Neural progenitor cell (in vitro differentiated cells): ENCODE results near the gene SOX10. TPM values are rescaled to one million over a fixed set of nuclear protein-coding genes. Genes with fewer than 3 reads are reported as not detected.

Experiments used
- DNase-seq: peaks from one replicate; pipeline ENCODE4 v3.0.0-alpha.2; 2016; ENCODE audit warnings: low spot score
- H2AFZ ChIP-seq: fragments of 200-600 bp; sonication (generic); replicated peaks from 2 replicates; pipeline ENCODE4 v1.6.1; 2016; ENCODE audit warnings: antibody characterized with exemption
- H3F3A ChIP-seq: fragments of 200-600 bp; sonication (generic); 2 replicates; pipeline ENCODE4 v1.6.1; 2016; ENCODE audit warnings: antibody characterized with exemption, low read depth
- H3K27ac ChIP-seq: fragments of 200-600 bp; sonication (generic); 2 replicates; pipeline ENCODE4 v1.5.1; 2016; ENCODE audit warnings: mild to moderate bottlenecking
- H3K27me3 ChIP-seq: fragments of 200-600 bp; sonication (generic); 2 replicates; pipeline ENCODE4 v1.6.1; 2016; ENCODE audit warnings: mild to moderate bottlenecking, moderate library complexity
- H3K36me3 ChIP-seq: fragments of 200-600 bp; sonication (generic); 2 replicates; pipeline ENCODE4 v1.5.1; 2016
- H3K4me1 ChIP-seq: fragments of 200-600 bp; sonication (generic); 2 replicates; pipeline ENCODE4 v1.6.1; 2016; ENCODE audit warnings: mixed run types
- H3K4me2 ChIP-seq: fragments of 200-600 bp; sonication (generic); 2 replicates; pipeline ENCODE4 v1.6.1; 2016
- H3K4me3 ChIP-seq: fragments of 200-600 bp; sonication (generic); 2 replicates; pipeline ENCODE4 v1.5.1; 2016
- H3K79me2 ChIP-seq: fragments of 200-600 bp; sonication (generic); 2 replicates; pipeline ENCODE4 v1.6.1; 2016; ENCODE audit warnings: low read depth
- H3K9ac ChIP-seq: fragments of 200-600 bp; sonication (generic); 2 replicates; pipeline ENCODE4 v1.6.1; 2016
- H3K9me3 ChIP-seq: fragments of 200-600 bp; sonication (generic); 2 replicates; pipeline ENCODE4 v1.5.1; 2016; ENCODE audit warnings: low read depth
- H4K20me1 ChIP-seq: fragments of 200-600 bp; sonication (generic); 2 replicates; pipeline ENCODE4 v1.6.1; 2016; ENCODE audit warnings: low read depth
- H3K27ac Mint-ChIP-seq: 3 replicates; pipeline ENCODE4 v1.8.0; 2021; ENCODE audit warnings: mixed read lengths
- H3K27me3 Mint-ChIP-seq: 2 replicates; pipeline ENCODE4 v1.8.0; 2022; ENCODE audit warnings: low read depth, mild to moderate bottlenecking, inconsistent platforms, moderate library complexity, mixed read lengths; ENCODE audit not compliant: insufficient read depth
- H3K36me3 Mint-ChIP-seq: 3 replicates; pipeline ENCODE4 v1.8.0; 2021; ENCODE audit warnings: mixed read lengths
- H3K4me1 Mint-ChIP-seq: 3 replicates; pipeline ENCODE4 v1.8.0; 2021; ENCODE audit warnings: mixed read lengths
- H3K4me3 Mint-ChIP-seq: 3 replicates; pipeline ENCODE4 v1.8.0; 2021; ENCODE audit warnings: mild to moderate bottlenecking, moderate library complexity, mixed read lengths
- H3K9me3 Mint-ChIP-seq: 3 replicates; pipeline ENCODE4 v1.8.0; 2020; ENCODE audit warnings: mixed read lengths
- EZH2 ChIP-seq: fragments of 200-600 bp; sonication (generic); IDR thresholded peaks from 2 replicates; pipeline ENCODE4 v1.6.1; 2017; ENCODE audit warnings: antibody characterized with exemption, mild to moderate bottlenecking, moderate library complexity
- EZH2phosphoT487 ChIP-seq: fragments of 200-600 bp; sonication (generic); IDR thresholded peaks from 2 replicates; pipeline ENCODE4 v1.6.1; 2017; ENCODE audit warnings: antibody characterized with exemption
- total RNA-seq: library from RNA; depleted of rRNA; stranded (reverse); fragments of >200 nt; gene quantifications from 2 replicates; pipeline ENCODE4 v1.2.3, GENCODE V29; 2015; ENCODE audit warnings: low replicate concordance
- TF ChIP-seq, protein P1 (sequence below): fragments of 200-600 bp; sonication (generic); IDR thresholded peaks from 2 replicates; pipeline ENCODE4 v1.5.1; 2017; ENCODE audit warnings: antibody characterized with exemption, mild to moderate bottlenecking

Gene SOX10
- total RNA-seq, 1 donor from 2014 or later, result 0.99 TPM

DNA sequence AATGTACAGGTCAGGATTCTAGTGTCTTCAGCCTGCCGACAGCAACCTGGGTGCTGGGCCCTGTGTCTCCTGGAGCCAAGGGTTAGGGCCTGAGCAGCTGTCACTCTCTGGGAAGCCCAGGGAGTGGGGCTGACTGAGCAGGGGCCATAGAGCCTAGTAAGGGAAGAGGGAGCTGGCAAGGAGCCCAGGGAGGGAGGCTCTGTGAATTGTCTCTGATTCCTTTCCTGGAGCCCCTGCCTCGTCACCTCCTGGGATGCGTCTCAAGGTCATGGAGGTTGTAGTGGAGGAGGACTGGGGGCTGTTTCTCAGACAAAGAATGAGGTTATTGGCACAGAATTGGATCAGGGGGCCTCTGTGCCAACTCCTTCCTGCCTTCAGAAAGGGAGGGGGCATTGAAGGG, 11.8 kb downstream of the SOX10 start:
- Histone ChIP-seq H3K9me3 (no peaks in the 10 kb centered on the region), H3K27me3 (no peaks in the 10 kb centered on the region), H3K4me1 (peaks cover 33% of the 10 kb centered on the region), H3K4me3 (no peak overlapping the region), H3K27ac (no peak overlapping the region), H3K79me2 (no peaks in the 10 kb centered on the region), H3K4me2 (no peak overlapping the region), H3F3A (peaks cover 40% of the 10 kb centered on the region), H4K20me1 (no peaks in the 10 kb centered on the region), H2AFZ (no peak overlapping the region), H3K36me3 (no peaks in the 10 kb centered on the region), H3K9ac (no peak overlapping the region)
- peaks cover 27% of the 10 kb centered on the region for H3K4me1 Mint-ChIP-seq
- no peak for TF ChIP-seq EZH2
- no peak for TF ChIP-seq EZH2phosphoT487
- TF ChIP-seq, protein P1, sequence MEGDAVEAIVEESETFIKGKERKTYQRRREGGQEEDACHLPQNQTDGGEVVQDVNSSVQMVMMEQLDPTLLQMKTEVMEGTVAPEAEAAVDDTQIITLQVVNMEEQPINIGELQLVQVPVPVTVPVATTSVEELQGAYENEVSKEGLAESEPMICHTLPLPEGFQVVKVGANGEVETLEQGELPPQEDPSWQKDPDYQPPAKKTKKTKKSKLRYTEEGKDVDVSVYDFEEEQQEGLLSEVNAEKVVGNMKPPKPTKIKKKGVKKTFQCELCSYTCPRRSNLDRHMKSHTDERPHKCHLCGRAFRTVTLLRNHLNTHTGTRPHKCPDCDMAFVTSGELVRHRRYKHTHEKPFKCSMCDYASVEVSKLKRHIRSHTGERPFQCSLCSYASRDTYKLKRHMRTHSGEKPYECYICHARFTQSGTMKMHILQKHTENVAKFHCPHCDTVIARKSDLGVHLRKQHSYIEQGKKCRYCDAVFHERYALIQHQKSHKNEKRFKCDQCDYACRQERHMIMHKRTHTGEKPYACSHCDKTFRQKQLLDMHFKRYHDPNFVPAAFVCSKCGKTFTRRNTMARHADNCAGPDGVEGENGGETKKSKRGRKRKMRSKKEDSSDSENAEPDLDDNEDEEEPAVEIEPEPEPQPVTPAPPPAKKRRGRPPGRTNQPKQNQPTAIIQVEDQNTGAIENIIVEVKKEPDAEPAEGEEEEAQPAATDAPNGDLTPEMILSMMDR, result no peak
- DNase-seq, result no peak
- no peaks in the 10 kb centered on the region for H3K9me3 Mint-ChIP-seq
- peaks cover 2% of the 10 kb centered on the region for H3K27me3 Mint-ChIP-seq
- H3K36me3 Mint-ChIP-seq, result peaks cover 13% of the 10 kb centered on the region
- H3K27ac Mint-ChIP-seq, result no peak overlapping the region
- no peak overlapping the region for H3K4me3 Mint-ChIP-seq

GRCh38 chr22:37971475-37972434, 12.6 kb downstream of the SOX10 start:
- no peaks in the 10 kb centered on the region for H3K9me3 Mint-ChIP-seq
- H3K4me1 Mint-ChIP-seq, result peaks cover 30% of the 10 kb centered on the region
- Histone ChIP-seq H4K20me1 (no peaks in the 10 kb centered on the region), H3K27ac (peak overlapping the region; percentile 76), H3K4me1 (peaks cover 35% of the 10 kb centered on the region), H2AFZ (no peak overlapping the region), H3K9me3 (no peaks in the 10 kb centered on the region), H3K79me2 (no peaks in the 10 kb centered on the region), H3K4me3 (peak overlapping the region; percentile 5), H3K36me3 (no peaks in the 10 kb centered on the region), H3K9ac (no peak overlapping the region), H3K4me2 (peak overlapping the region; percentile 61), H3F3A (peaks cover 44% of the 10 kb centered on the region), H3K27me3 (no peaks in the 10 kb centered on the region)
- peak; percentile 72 for DNase-seq
- peaks cover 2% of the 10 kb centered on the region for H3K27me3 Mint-ChIP-seq
- H3K27ac Mint-ChIP-seq, result peak overlapping the region; percentile 83
- TF ChIP-seq EZH2phosphoT487 (no peak), EZH2 (no peak)
- TF ChIP-seq, protein P1, result no peak
- peak overlapping the region; percentile 35 for H3K4me3 Mint-ChIP-seq
- peaks cover 16% of the 10 kb centered on the region for H3K36me3 Mint-ChIP-seq

GRCh38 chr22:37970864-37971263, 13.5 kb downstream of the SOX10 start:
- Mint-ChIP-seq H3K27ac (no peak overlapping the region), H3K9me3 (no peaks in the 10 kb centered on the region), H3K36me3 (peaks cover 16% of the 10 kb centered on the region), H3K27me3 (peaks cover 2% of the 10 kb centered on the region), H3K4me3 (peak overlapping the region; percentile 35), H3K4me1 (peaks cover 30% of the 10 kb centered on the region)
- peaks cover under 1% of the 10 kb centered on the region for H4K20me1 ChIP-seq
- H3K4me2 ChIP-seq, result no peak overlapping the region
- H3K4me3 ChIP-seq, result no peak overlapping the region
- no peak overlapping the region for H2AFZ ChIP-seq
- no peak for DNase-seq
- no peak overlapping the region for H3K9ac ChIP-seq
- H3K79me2 ChIP-seq, result peaks cover 2% of the 10 kb centered on the region
- no peak for TF ChIP-seq EZH2phosphoT487
- no peak for TF ChIP-seq EZH2
- TF ChIP-seq, protein P1, result no peak
- no peaks in the 10 kb centered on the region for H3K27me3 ChIP-seq
- H3K27ac ChIP-seq, result no peak overlapping the region
- H3F3A ChIP-seq, result peaks cover 45% of the 10 kb centered on the region
- no peaks in the 10 kb centered on the region for H3K9me3 ChIP-seq
- peaks cover 35% of the 10 kb centered on the region for H3K4me1 ChIP-seq
- no peaks in the 10 kb centered on the region for H3K36me3 ChIP-seq
